ENCODE results near the gene GNB1L. TPM values are rescaled to one million over a fixed set of nuclear protein-coding genes. Genes with fewer than 3 reads are reported as not detected.
A peak's percentile ranks its signal among the peaks of the same experiment; 100 is the strongest.

GNB1L gene
- total RNA-seq, 1 donor from 2014 or later, result 9.9 TPM

DNA sequence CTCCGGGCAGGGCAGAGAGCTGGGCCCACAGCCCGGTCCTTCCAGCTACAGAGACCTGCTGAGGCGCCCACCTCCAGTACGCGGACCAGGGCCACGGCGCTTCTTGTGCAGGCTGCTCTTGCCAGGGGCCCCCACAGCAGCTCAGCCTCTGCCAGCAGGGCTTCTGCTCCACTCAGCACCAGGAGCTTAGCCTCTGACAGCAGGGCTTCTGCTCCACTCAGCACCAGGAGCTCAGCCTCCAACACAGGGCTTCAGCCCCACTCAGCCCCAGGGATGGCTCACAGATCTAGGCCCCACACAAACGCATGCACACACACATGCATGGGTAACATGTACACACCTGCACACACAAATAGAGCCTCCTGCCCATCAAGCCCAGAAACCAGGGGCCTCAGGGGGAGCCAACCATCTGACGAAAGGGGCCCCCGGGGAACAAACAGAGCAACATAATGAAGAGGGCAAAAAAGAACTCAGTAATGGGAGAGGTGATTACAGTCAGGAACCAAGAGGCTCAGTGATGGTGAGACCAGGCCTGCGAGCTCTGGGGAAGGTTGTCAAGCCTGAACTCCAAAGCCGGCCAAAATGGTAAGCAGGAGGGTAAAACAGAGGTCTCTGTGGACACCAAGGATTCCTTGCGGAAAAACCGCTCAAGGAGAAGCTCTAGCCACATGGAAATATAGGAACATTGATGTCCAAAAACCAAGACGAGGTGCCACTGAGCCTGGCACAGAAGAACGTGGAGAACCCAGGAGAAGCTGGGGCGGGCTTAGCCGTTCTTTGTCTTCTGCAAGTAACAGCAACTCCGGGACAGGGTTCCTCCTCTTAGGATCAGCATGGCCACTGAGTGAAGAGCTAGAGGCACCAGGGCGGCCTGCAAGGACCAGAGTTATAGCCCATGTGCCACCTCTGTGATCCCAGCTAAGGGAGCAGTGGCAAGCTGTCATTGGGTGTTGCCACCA is 46.5 kb downstream of the GNB1L start:
- H3K27me3 Mint-ChIP-seq (ENCODE audit: low read depth), result no peaks in the 10 kb centered on the region
- DNase-seq (ENCODE audit: low spot score in 2 of 2, unreplicated experiment in 2 of 2), result no peak
- TF ChIP-seq, protein P1, sequence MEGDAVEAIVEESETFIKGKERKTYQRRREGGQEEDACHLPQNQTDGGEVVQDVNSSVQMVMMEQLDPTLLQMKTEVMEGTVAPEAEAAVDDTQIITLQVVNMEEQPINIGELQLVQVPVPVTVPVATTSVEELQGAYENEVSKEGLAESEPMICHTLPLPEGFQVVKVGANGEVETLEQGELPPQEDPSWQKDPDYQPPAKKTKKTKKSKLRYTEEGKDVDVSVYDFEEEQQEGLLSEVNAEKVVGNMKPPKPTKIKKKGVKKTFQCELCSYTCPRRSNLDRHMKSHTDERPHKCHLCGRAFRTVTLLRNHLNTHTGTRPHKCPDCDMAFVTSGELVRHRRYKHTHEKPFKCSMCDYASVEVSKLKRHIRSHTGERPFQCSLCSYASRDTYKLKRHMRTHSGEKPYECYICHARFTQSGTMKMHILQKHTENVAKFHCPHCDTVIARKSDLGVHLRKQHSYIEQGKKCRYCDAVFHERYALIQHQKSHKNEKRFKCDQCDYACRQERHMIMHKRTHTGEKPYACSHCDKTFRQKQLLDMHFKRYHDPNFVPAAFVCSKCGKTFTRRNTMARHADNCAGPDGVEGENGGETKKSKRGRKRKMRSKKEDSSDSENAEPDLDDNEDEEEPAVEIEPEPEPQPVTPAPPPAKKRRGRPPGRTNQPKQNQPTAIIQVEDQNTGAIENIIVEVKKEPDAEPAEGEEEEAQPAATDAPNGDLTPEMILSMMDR (IDR thresholded peaks at IDR 0.05; ENCODE audit: unreplicated experiment), result no peak
- no peak overlapping the region for H3K4me3 Mint-ChIP-seq
- no peak overlapping the region for H3K27ac Mint-ChIP-seq
- H3K9me3 Mint-ChIP-seq, result no peaks in the 10 kb centered on the region
- H3K36me3 Mint-ChIP-seq, result peaks cover 4% of the 10 kb centered on the region
- H3K4me1 Mint-ChIP-seq, result peaks cover 15% of the 10 kb centered on the region

GRCh38 chr22:19807161-19807913 is 47.3 kb downstream of the GNB1L start:
- DNase-seq (ENCODE audit: low spot score in 2 of 2, unreplicated experiment in 2 of 2), result no peak
- no peaks in the 10 kb centered on the region for H3K27me3 Mint-ChIP-seq (ENCODE audit: low read depth)
- TF ChIP-seq, protein P1 (IDR thresholded peaks at IDR 0.05; ENCODE audit: unreplicated experiment), result no peak
- peaks cover 15% of the 10 kb centered on the region for H3K4me1 Mint-ChIP-seq
- peaks cover 3% of the 10 kb centered on the region for H3K36me3 Mint-ChIP-seq
- H3K27ac Mint-ChIP-seq, result no peak overlapping the region
- H3K4me3 Mint-ChIP-seq, result no peak overlapping the region
- H3K9me3 Mint-ChIP-seq, result no peaks in the 10 kb centered on the region

DNA sequence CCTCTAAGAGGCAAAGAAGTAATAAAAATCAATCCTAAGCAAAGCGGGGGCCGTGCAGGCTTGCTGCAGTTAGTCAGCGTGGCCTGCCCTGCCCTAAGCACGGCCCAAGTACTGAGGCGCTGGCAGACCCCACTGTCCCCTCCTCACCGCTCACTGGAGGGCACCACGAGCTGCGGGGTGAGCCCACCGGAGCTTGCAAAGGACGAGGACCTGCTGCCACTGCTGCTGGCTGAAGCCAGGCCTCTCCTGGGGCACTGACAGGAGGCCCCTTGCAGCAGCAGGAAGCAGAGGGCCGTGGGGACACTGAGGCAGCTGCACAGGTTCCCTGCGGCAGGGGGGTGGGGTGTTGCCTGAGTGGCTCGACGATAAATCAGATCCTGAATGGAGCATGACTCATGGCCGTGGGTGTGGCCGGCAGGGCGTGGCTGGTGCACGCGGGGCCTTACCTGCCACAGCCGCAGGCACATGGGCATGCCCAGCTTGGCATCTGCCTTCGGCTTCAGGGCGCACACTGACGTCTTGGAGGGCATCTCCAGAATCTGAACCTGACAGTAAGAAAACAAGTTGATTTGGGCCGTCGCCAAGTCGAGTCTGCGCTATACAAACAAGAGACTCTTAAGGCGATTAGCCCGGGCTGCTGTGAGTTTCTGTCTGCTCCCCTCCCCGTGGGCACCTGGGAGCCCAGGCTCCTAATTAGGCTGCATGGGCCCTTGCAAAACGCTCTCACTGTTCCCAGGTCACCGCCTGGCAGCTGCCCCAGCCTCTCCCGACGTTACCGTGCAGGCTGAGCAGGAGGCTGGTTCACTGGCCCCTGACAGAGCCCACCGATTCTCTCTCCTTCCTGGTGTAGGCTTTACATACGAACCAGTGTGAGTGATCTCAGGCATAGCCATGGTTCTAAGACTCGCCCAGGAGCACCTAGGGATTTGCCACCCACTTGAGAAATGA is 48.2 kb downstream of the GNB1L start:
- no peaks in the 10 kb centered on the region for H3K27me3 Mint-ChIP-seq (ENCODE audit: low read depth)

DNA sequence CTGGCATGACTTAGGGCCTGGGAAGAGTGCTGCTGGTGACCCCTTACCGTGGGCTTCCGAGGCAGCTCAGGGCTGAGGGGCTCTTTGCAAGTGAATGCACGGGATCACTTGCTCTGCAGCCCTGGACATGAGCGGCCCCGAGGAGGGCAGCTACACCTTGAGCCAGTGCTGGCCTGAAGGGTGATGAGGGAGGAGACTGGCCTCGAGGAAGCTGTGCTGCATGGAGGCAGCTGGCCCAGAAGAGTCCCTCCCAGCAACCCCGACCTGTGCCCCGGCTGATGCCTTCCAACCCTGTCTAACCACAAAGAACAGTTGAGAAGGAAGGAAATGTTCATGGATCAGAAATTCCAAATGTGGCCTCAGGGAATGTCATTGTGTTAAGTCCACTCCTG is 48.9 kb downstream of the GNB1L start:
- no peak for DNase-seq (ENCODE audit: low spot score in 2 of 2, unreplicated experiment in 2 of 2)
- H3K27ac Mint-ChIP-seq, result no peak overlapping the region
- TF ChIP-seq, protein P1 (IDR thresholded peaks at IDR 0.05; ENCODE audit: unreplicated experiment), result no peak

More for the DNA sequence above, 48.2 kb downstream of the GNB1L start:
- Mint-ChIP-seq H3K36me3 (peaks cover 3% of the 10 kb centered on the region), H3K9me3 (no peaks in the 10 kb centered on the region), H3K4me3 (no peak overlapping the region), H3K4me1 (peaks cover 15% of the 10 kb centered on the region), H3K27ac (peak overlapping the region; percentile 30)
- DNase-seq (ENCODE audit: low spot score in 2 of 2, unreplicated experiment in 2 of 2), result no peak
- TF ChIP-seq, protein P1 (IDR thresholded peaks at IDR 0.05; ENCODE audit: unreplicated experiment), result no peak

GRCh38 chr22:19803736-19804267 is 50.9 kb downstream of the GNB1L start:
- H3K4me1 Mint-ChIP-seq, result peaks cover 13% of the 10 kb centered on the region
- H3K27me3 Mint-ChIP-seq (ENCODE audit: low read depth), result no peaks in the 10 kb centered on the region
- DNase-seq (ENCODE audit: low spot score in 2 of 2, unreplicated experiment in 2 of 2), result no peak
- H3K27ac Mint-ChIP-seq, result no peak overlapping the region
- no peaks in the 10 kb centered on the region for H3K9me3 Mint-ChIP-seq
- H3K4me3 Mint-ChIP-seq, result no peak overlapping the region
- H3K36me3 Mint-ChIP-seq, result peaks cover 3% of the 10 kb centered on the region
- TF ChIP-seq, protein P1 (IDR thresholded peaks at IDR 0.05; ENCODE audit: unreplicated experiment), result no peak

More for the DNA sequence above, 48.9 kb downstream of the GNB1L start:
- H3K4me3 Mint-ChIP-seq, result no peak overlapping the region
- peaks cover 10% of the 10 kb centered on the region for H3K4me1 Mint-ChIP-seq
- H3K27me3 Mint-ChIP-seq (ENCODE audit: low read depth), result no peaks in the 10 kb centered on the region
- H3K36me3 Mint-ChIP-seq, result peaks cover 3% of the 10 kb centered on the region
- no peaks in the 10 kb centered on the region for H3K9me3 Mint-ChIP-seq

Data from mesothelial cell of epicardium (in vitro differentiated cells).